ENCODE results near the gene UBAC1. TPM values are rescaled to one million over a fixed set of nuclear protein-coding genes. Genes with fewer than 3 reads are reported as not detected.
"Not testable (repeated sequence)": the region's sequence is repeated elsewhere in the genome, so short reads cannot be mapped to it uniquely, and the experiment has no call there.

UBAC1 gene
- total RNA-seq, 1 donor = 19.3 TPM

DNA sequence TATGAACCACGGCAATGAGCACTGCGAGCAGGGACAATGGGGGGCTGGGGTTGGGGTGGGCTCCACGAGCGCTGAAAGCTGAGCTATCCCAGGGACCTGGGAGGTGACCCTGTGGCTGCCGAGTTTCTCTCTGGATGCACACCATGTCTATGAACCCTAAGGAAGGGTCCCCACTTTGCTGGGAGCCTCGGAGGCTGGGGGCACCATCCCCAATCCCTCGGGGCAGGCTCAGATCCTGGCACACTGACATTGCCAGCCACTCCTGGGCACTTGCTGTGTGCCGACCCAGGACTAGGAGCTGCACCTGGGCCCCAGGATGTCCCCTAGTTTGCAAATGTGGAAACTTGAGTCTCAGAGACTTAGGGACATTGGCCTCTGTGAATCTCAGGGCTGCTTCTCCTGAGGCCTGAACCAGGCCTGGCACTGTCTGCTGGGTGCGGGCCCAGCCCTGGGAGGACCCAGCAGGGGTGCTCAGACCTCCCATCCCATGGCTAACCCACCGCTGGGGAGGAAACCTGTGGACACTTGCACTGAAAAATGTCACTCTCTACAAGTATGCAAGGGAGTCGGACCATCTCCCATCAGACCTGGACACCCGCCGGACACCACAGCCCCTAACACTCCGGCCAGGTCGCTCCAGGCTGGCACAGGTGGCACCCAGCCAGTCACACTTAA, 40.8 kb downstream of the UBAC1 start:
- H3K27me3 ChIP-seq (ENCODE audit: insufficient read depth, low read length) = no peaks in the 10 kb centered on the region
- peaks cover 8% of the 10 kb centered on the region for H3K9me3 ChIP-seq (ENCODE audit: low read depth, low read length)
- no peak overlapping the region for H3K4me3 ChIP-seq (ENCODE audit: low read length)
- no peaks in the 10 kb centered on the region for H3K4me1 ChIP-seq (ENCODE audit: insufficient read depth, low read length)

DNA sequence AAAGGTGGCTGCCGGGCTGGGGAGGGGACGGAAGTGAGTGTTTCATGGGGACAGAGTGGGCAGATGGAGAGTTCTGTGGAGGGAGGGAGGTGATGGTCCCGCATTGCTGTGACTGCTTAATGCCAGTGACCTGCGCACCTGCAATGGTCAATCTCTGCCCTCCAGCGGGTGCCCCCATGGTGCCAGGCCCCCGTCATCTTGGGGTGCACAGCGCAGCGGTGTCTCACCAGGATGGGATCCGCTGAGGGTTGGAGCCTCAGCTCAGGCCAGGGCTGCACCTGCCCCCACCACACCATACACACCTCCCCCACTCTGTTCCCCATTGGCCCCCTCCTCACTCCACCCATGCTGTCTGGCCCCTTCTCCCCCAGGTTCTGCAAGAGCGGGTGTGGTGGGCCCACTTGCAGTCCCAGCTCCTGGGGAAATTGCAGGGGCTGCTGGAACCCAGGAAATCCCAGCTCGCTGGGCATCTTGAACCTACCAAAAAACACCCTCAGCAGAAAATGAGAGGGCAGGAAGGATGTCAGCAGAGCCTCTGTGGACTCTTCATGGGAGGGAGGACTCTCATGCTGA, 41.8 kb downstream of the UBAC1 start:
- H3K9me3 ChIP-seq (ENCODE audit: low read depth, low read length) = peaks cover 16% of the 10 kb centered on the region
- no peak overlapping the region for H3K4me3 ChIP-seq (ENCODE audit: low read length)
- no peaks in the 10 kb centered on the region for H3K27me3 ChIP-seq (ENCODE audit: insufficient read depth, low read length)
- no peaks in the 10 kb centered on the region for H3K4me1 ChIP-seq (ENCODE audit: insufficient read depth, low read length)

DNA sequence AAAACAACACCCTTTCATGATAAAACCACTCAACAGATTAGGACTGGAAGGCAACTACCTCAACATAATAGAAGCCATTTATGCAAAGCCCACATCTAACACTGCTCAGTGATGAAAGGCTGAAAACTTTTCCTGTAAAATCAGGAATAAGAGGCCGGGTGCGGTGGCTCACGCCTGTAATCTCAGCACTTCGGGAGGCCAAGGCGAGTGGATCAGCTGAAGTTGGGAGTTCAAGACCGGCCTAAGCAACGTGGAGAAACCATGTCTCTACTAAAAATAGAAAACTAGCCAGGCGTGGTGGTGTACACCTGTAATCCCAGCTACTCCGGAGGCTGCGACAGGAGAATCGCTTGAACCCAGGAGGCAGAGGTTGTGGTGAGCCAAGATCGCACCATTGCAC, 44.9 kb downstream of the UBAC1 start:
- H3K27me3 ChIP-seq (ENCODE audit: insufficient read depth, low read length); H3K4me1 ChIP-seq (ENCODE audit: insufficient read depth, low read length); H3K4me3 ChIP-seq (ENCODE audit: low read length): not testable (repeated sequence)
- H3K9me3 ChIP-seq (ENCODE audit: low read depth, low read length) = peaks cover 16% of the 10 kb centered on the region

DNA sequence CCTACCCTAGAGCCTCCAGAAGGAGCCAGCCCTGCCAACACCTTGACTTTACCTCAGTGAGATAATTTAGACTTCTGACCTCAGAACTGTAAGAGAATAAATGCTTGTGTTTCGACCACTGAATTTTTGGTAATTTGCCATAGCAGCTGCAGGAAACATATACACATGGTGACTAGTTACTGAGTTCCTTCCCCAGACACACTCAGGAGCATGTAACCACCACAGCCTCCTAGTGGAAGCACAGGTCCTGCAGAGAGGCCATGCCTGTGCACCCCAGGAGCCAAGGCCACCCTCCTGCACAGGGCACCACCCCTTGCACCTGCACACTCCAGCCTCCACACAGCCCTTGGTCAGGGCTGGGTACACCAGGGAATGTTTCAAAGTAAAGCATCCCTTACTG, 46.3 kb downstream of the UBAC1 start:
- peaks cover 16% of the 10 kb centered on the region for H3K9me3 ChIP-seq (ENCODE audit: low read depth, low read length)

GRCh38 chr9:135911233-135911632, 49.9 kb downstream of the UBAC1 start:
- Histone ChIP-seq H3K9me3 (ENCODE audit: low read depth, low read length) (peaks cover 16% of the 10 kb centered on the region), H3K4me1 (ENCODE audit: insufficient read depth, low read length) (peaks cover 25% of the 10 kb centered on the region)
- H3K27me3 ChIP-seq (ENCODE audit: insufficient read depth, low read length); H3K4me3 ChIP-seq (ENCODE audit: low read length): not testable (repeated sequence)

More for the DNA sequence above, 46.3 kb downstream of the UBAC1 start:
- H3K27me3 ChIP-seq (ENCODE audit: insufficient read depth, low read length) = no peaks in the 10 kb centered on the region
- H3K4me3 ChIP-seq (ENCODE audit: low read length) = no peak overlapping the region
- peaks cover 1% of the 10 kb centered on the region for H3K4me1 ChIP-seq (ENCODE audit: insufficient read depth, low read length)

- Histone ChIP-seq H3K9me3 (ENCODE audit: low read depth, low read length) (peaks cover 12% of the 10 kb centered on the region), H3K4me1 (ENCODE audit: insufficient read depth, low read length) (peaks cover 30% of the 10 kb centered on the region), H3K4me3 (ENCODE audit: low read length) (no peak overlapping the region), H3K27me3 (ENCODE audit: insufficient read depth, low read length) (no peaks in the 10 kb centered on the region)
Observed at GRCh38 chr9:135910757-135911156, 50.4 kb downstream of the UBAC1 start.

GRCh38 chr9:135910216-135910615, 51.0 kb downstream of the UBAC1 start:
- peaks cover 7% of the 10 kb centered on the region for H3K9me3 ChIP-seq (ENCODE audit: low read depth, low read length)
- no peaks in the 10 kb centered on the region for H3K27me3 ChIP-seq (ENCODE audit: insufficient read depth, low read length)
- peaks cover 35% of the 10 kb centered on the region for H3K4me1 ChIP-seq (ENCODE audit: insufficient read depth, low read length)
- H3K4me3 ChIP-seq (ENCODE audit: low read length) = no peak overlapping the region

GRCh38 chr9:135909371-135909770, 51.8 kb downstream of the UBAC1 start:
- Histone ChIP-seq H3K9me3 (ENCODE audit: low read depth, low read length) (no peaks in the 10 kb centered on the region), H3K27me3 (ENCODE audit: insufficient read depth, low read length) (no peaks in the 10 kb centered on the region), H3K4me3 (ENCODE audit: low read length) (no peak overlapping the region), H3K4me1 (ENCODE audit: insufficient read depth, low read length) (peaks cover 43% of the 10 kb centered on the region)

DNA sequence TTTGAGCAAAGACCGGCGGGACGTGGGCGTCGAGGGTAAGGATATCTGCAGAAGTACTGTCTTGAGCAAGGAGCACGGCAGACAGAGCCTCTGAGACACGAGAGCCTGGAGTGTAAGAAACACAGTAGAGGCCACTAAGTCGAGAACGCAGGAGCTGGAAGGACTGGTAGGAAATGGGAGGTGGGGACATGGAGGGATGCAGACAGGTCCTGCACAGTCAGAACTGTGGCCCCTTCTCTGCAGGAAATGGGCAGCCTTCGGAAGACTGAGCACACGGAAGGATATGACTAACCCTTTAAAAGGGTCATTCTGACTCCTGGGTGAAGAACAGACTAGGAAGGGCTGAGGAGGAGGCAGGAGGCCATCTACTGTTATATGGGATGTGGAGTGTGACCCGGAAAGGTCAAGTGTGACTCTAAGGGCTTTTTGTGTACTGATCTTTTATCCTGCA, 52.4 kb downstream of the UBAC1 start:
- H3K4me1 ChIP-seq (ENCODE audit: insufficient read depth, low read length) = peaks cover 43% of the 10 kb centered on the region
- no peaks in the 10 kb centered on the region for H3K27me3 ChIP-seq (ENCODE audit: insufficient read depth, low read length)
- H3K9me3 ChIP-seq (ENCODE audit: low read depth, low read length) = no peaks in the 10 kb centered on the region
- H3K4me3 ChIP-seq (ENCODE audit: low read length) = no peak overlapping the region

DNA sequence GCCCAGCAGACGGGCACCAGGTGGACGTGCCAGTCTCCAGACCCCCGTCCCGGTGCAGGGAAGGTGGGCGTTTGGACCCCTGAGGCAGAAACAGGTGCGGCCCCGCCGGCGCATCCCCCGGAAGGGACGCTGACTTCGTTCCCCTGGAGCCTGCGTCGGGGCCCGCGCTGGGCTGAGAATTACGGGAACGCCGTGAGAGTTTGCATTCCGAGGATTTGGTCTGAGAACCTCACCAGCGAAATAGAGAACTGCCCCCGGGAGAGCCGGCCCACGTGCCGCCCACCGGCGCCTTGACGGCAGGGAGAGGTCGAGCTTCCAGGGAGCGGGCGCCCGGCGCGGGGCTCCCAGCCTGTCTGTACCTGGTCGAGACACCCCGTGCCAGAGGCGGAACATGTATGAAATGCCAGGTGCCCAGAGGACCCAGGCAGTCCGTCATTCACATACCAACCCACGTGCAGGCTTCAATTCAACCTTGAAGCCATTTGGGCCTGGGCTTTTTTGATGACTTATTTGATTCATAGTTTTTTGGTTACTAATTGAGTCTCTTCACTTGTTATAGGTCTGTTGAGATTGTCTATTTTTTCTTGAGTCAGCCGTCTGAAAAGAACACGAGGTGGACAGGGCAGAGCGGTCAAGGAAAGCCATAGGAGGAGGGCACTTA, 53.0 kb downstream of the UBAC1 start:
- peak overlapping the region; percentile 66 for H3K4me3 ChIP-seq (ENCODE audit: low read length)
- H3K9me3 ChIP-seq (ENCODE audit: low read depth, low read length) = no peaks in the 10 kb centered on the region
- H3K27me3 ChIP-seq (ENCODE audit: insufficient read depth, low read length) = no peaks in the 10 kb centered on the region

DNA sequence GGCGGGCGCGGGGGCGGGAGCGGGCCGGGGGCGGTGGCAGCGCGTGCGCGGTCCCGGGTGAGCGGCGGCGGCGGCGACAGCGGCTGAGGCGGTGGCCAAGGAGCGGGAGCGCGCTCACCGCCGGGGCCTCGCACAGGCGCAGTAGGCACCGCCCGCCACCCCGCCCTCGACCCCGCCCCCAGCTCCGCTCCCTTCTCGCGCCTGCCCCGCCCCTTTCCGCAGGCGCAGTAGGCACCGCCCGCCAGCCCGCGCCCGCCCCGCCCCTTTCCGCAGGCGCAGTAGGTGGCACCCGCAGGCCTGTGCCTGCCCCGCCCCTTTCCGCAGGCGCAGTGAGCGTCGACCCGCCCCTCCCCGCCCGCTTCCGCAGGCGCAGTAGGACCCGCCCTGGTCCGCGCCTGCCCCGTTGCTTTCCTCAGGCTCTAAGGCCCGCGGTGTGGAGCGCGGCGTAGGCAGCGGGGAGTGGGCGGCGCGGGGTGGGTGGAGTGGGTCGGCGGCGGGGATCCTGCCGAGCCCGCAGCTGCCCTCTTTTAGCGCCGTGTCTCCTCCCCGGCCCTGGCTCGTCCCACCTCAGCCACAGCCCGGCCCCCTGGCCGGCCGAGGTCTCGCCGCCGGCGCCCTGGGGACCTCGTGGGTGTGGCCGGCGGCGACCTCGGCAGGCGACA, 53.6 kb downstream of the UBAC1 start, which contains the start of gene CAMSAP1:
CAMSAP1 (minus strand) TSS at position 116 of the 662 bp plus-strand sequence. CDS start 387 bp downstream, outside the sequence.
- no peaks in the 10 kb centered on the region for H3K27me3 ChIP-seq (ENCODE audit: insufficient read depth, low read length)
- H3K4me3 ChIP-seq (ENCODE audit: low read length) = peak within 1 kb of the TSS; percentile 66
- H3K9me3 ChIP-seq (ENCODE audit: low read depth, low read length) = no peaks in the 10 kb centered on the region
- H3K4me1 ChIP-seq (ENCODE audit: insufficient read depth, low read length) = peaks cover 43% of the 10 kb centered on the region

More for the DNA sequence above, 53.0 kb downstream of the UBAC1 start:
- H3K4me1 ChIP-seq (ENCODE audit: insufficient read depth, low read length) = peaks cover 43% of the 10 kb centered on the region

DNA sequence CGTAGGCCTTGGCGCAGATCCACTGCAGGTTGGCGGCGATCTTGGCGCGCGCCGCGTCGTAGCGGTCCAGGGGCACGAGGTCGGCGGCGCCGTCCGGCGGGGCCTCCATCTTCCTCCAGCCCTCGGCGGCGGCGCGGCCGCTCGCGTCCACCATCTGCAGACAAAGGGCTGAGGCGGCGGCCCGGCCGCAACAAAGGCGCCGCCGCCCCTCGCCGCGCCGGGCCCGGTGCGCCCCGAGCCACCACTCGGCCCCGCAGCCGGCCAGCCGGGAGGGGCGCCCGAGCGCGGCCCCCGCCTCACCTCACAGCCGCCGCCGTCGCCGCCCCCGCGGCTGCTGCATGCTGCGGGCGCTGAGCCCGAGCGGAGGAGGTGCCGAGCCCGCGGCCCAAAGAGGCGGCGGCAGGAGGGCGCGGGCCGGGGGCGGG, 54.2 kb downstream of the UBAC1 start:
- Histone ChIP-seq H3K4me1 (ENCODE audit: insufficient read depth, low read length) (peaks cover 43% of the 10 kb centered on the region), H3K4me3 (ENCODE audit: low read length) (peak overlapping the region; percentile 40)

GRCh38 chr9:135906291-135907005, 54.7 kb downstream of the UBAC1 start:
- H3K4me1 ChIP-seq (ENCODE audit: insufficient read depth, low read length) = peaks cover 43% of the 10 kb centered on the region

More for the DNA sequence above, 54.2 kb downstream of the UBAC1 start:
- no peaks in the 10 kb centered on the region for H3K27me3 ChIP-seq (ENCODE audit: insufficient read depth, low read length)
- no peaks in the 10 kb centered on the region for H3K9me3 ChIP-seq (ENCODE audit: low read depth, low read length)

GRCh38 chr9:135905380-135906258, 55.6 kb downstream of the UBAC1 start:
- Histone ChIP-seq H3K9me3 (ENCODE audit: low read depth, low read length) (no peaks in the 10 kb centered on the region), H3K4me1 (ENCODE audit: insufficient read depth, low read length) (peaks cover 43% of the 10 kb centered on the region), H3K4me3 (ENCODE audit: low read length) (peak overlapping the region; percentile 40), H3K27me3 (ENCODE audit: insufficient read depth, low read length) (no peaks in the 10 kb centered on the region)

More at GRCh38 chr9:135906291-135907005, 54.7 kb downstream of the UBAC1 start:
- H3K4me3 ChIP-seq (ENCODE audit: low read length) = peak overlapping the region; percentile 40
- H3K27me3 ChIP-seq (ENCODE audit: insufficient read depth, low read length) = no peaks in the 10 kb centered on the region
- H3K9me3 ChIP-seq (ENCODE audit: low read depth, low read length) = no peaks in the 10 kb centered on the region
